HS-27A (cell line): ENCODE results near the gene AIRE.
"Not testable (repeated sequence)": the region's sequence is repeated elsewhere in the genome, so short reads cannot be mapped to it uniquely, and the experiment has no call there.

ENCODE experiments used
- DNase-seq: peaks from one replicate; pipeline ENCODE4 v3.0.0-alpha.2; 2012; ENCODE audit warnings: low read depth, missing footprints

AIRE gene

GRCh38 chr21:44267655-44268142, 18.0 kb upstream of the AIRE start:
- no peak for DNase-seq

- DNase-seq, result no peak
Measured at GRCh38 chr21:44269090-44269489, 16.6 kb upstream of the AIRE start.

GRCh38 chr21:44271558-44272283, 14.0 kb upstream of the AIRE start:
- no peak for DNase-seq

GRCh38 chr21:44272284-44272858, 13.3 kb upstream of the AIRE start:
- no peak for DNase-seq

- DNase-seq, result no peak
Measured at GRCh38 chr21:44273046-44273445, 12.6 kb upstream of the AIRE start.

GRCh38 chr21:44275041-44275440, 10.6 kb upstream of the AIRE start:
- no peak for DNase-seq

GRCh38 chr21:44279354-44280260, 6.1 kb upstream of the AIRE start:
- DNase-seq, result no peak

GRCh38 chr21:44281801-44282200, 3.9 kb upstream of the AIRE start:
- DNase-seq, result no peak

GRCh38 chr21:44282370-44282769, 3.3 kb upstream of the AIRE start:
- DNase-seq, result no peak

- not testable (repeated sequence) for DNase-seq
Measured at GRCh38 chr21:44283211-44283785, 2.4 kb upstream of the AIRE start.

- DNase-seq, result no peak
Measured at GRCh38 chr21:44283948-44284347, 1.7 kb upstream of the AIRE start.

GRCh38 chr21:44286086-44286715, 525 bp downstream of the AIRE start:
- DNase-seq, result no peak

- DNase-seq, result no peak
Measured at GRCh38 chr21:44286716-44287632, 1.3 kb downstream of the AIRE start.

GRCh38 chr21:44288251-44289110, 2.8 kb downstream of the AIRE start:
- no peak for DNase-seq

- no peak for DNase-seq
Measured at GRCh38 chr21:44289381-44290010, 3.8 kb downstream of the AIRE start.

GRCh38 chr21:44290327-44291077, 4.8 kb downstream of the AIRE start:
- DNase-seq, result no peak

GRCh38 chr21:44291078-44291935, 5.6 kb downstream of the AIRE start:
- DNase-seq, result no peak
